Measurements from ENCODE around the gene CFAP126.
"Not testable (repeated sequence)": the region's sequence is repeated elsewhere in the genome, so short reads cannot be mapped to it uniquely, and the experiment has no call there.

Gene CFAP126

DNA sequence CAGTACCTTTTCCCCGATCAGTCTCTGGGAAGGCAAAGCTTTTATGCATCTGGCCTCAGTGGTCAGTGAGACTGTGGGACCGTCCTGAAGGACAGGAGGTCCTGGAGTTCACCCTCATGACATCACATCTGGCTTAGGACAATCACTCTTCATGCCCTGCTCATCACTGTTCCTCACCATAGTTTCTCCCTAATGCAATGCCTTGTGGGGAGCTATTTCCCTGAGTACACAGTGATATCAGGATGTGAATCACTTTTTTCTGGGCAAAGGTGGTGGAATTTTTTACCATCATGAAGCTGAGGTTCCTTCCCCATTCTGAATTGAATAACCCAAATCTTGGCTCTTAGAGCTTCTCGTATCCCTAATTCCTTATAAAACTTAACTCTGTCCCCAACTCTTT, 34.8 kb upstream of the CFAP126 start:
- no peak for TF ChIP-seq FOXP2 (optimal IDR thresholded peaks at IDR 0.05; ENCODE audit: control extremely low read depth, extremely low read length, insufficient read depth)
- TF ChIP-seq POLR2AphosphoS5 (IDR thresholded peaks at IDR 0.05; ENCODE audit: borderline replicate concordance, low read depth, low read length) = no peak
- no peak for TF ChIP-seq EZH2 (IDR thresholded peaks at IDR 0.05)
- Histone ChIP-seq H3K9me3 (ENCODE audit: low read depth, low read length) (no peaks in the 10 kb centered on the region), H3K27ac (no peak overlapping the region), H3K4me3 (no peak overlapping the region), H3K9ac (ENCODE audit: insufficient read length) (no peak overlapping the region), H3K36me3 (ENCODE audit: insufficient read depth, low read length) (no peaks in the 10 kb centered on the region)
- DNase-seq (ENCODE audit: low read depth, low spot score) = no peak

DNA sequence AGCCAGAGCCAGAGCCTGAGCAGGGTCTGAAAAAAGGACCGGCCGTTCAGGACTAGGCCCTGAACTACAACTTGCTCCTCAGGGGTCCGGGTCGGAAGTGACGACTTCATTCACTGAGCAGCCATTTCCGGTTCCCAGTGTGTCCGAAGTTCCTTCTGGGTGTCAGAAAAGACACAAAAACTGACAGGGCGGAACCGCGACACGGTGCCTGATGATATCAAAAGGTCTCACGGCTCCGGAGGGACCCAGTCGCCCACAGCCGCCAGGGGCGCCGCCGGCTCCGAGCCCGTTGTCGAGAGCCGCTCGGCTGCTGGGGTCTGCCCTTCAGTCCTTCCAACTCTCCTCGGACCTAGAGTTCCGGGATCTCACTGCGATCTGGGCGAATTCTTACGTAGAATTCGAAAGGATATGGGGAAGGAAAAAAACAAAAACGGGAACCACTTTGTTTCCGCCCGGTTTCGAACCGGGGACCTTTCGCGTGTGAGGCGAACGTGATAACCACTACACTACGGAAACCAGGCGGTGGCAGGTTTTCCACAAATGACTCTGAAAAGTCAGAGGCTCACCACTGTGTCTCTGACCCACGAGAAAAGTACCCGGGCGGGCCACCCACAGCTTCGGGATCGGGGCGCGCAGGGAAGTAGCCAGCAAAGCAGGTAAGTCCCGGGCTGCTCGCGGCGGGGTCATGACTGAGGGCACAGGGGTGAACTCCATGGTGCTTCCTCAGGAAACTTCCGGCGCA, 31.8 kb upstream of the CFAP126 start:
- peak; percentile 89 for TF ChIP-seq POLR2AphosphoS5 (IDR thresholded peaks at IDR 0.05; ENCODE audit: borderline replicate concordance, low read depth, low read length)
- TF ChIP-seq EZH2 (IDR thresholded peaks at IDR 0.05) = no peak
- no peak for TF ChIP-seq FOXP2 (optimal IDR thresholded peaks at IDR 0.05; ENCODE audit: control extremely low read depth, extremely low read length, insufficient read depth)
- Histone ChIP-seq H3K27ac (peak overlapping the region; percentile 99), H3K9ac (ENCODE audit: insufficient read length) (peak overlapping the region; percentile 95), H3K36me3 (ENCODE audit: insufficient read depth, low read length) (no peaks in the 10 kb centered on the region), H3K9me3 (ENCODE audit: low read depth, low read length) (no peaks in the 10 kb centered on the region), H3K4me3 (peak overlapping the region; percentile 89)
- DNase-seq (ENCODE audit: low read depth, low spot score) = no peak

DNA sequence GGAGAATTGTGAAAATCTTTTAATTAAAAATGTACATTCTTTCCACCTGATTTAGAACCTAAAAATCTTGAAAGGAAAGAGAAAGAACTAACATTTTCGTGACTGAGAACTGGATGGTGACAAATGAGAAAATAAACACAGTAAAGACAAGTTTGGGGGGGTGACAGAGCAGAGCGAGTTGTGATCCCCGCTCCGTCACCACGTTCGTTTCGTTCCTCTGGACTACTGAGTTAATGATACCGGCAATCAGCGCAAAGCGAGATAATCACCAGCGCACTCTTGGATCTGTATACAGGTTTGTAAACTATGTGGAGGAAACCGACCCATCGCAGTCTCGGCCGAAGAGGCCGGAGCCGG, 31.2 kb upstream of the CFAP126 start:
- H3K9ac ChIP-seq (ENCODE audit: insufficient read length) = peak overlapping the region; percentile 95
- no peaks in the 10 kb centered on the region for H3K9me3 ChIP-seq (ENCODE audit: low read depth, low read length)
- H3K36me3 ChIP-seq (ENCODE audit: insufficient read depth, low read length) = no peaks in the 10 kb centered on the region
- no peak for TF ChIP-seq EZH2 (IDR thresholded peaks at IDR 0.05)
- no peak for TF ChIP-seq POLR2AphosphoS5 (IDR thresholded peaks at IDR 0.05; ENCODE audit: borderline replicate concordance, low read depth, low read length)
- TF ChIP-seq FOXP2 (optimal IDR thresholded peaks at IDR 0.05; ENCODE audit: control extremely low read depth, extremely low read length, insufficient read depth) = no peak
- H3K27ac ChIP-seq = peak overlapping the region; percentile 99
- peak overlapping the region; percentile 89 for H3K4me3 ChIP-seq
- no peak for DNase-seq (ENCODE audit: low read depth, low spot score)

DNA sequence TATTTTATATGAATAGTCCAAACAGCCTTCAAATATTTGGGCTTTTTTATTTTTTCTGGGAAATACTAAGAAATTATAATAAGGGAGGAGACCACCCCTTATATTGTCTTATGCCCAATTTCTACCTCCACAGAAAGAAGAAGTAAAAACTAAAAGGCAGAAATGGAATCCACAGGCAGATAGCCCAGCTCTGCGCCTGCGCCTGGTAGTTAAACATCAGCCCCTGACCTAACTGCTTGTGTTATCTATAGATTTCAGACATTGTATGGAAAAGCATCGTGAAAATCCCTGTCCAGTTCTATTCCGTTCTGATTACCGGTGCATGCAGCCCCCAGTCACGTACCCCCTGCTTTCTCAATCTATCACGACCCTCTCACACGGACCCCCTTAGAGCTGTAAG, 29.4 kb upstream of the CFAP126 start:
- not testable (repeated sequence) for H3K9ac ChIP-seq (ENCODE audit: insufficient read length); H3K4me3 ChIP-seq; DNase-seq (ENCODE audit: low read depth, low spot score); H3K27ac ChIP-seq; H3K9me3 ChIP-seq (ENCODE audit: low read depth, low read length); H3K36me3 ChIP-seq (ENCODE audit: insufficient read depth, low read length)

DNA sequence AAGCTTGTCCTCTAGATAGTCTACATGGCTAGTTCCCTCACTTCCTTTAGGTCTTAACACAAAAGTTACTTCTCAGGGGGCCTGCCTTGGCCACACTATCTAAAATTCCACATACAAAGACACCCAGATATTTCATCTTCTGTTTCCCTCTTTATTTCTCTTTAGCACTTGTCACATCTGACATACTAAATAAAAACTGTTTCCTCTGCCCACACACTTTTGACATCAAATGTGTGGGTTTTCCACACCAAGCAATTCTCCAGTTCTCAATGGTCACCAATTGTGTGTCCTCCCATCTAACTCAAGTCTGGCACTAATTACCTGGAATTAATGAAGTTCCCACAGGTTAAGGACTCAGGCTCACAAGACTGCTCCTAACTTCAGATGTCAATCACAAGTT, 25.5 kb upstream of the CFAP126 start:
- TF ChIP-seq FOXP2 (optimal IDR thresholded peaks at IDR 0.05; ENCODE audit: control extremely low read depth, extremely low read length, insufficient read depth) (no peak), POLR2AphosphoS5 (IDR thresholded peaks at IDR 0.05; ENCODE audit: borderline replicate concordance, low read depth, low read length) (no peak), EZH2 (IDR thresholded peaks at IDR 0.05) (no peak)
- H3K9me3 ChIP-seq (ENCODE audit: low read depth, low read length) = no peaks in the 10 kb centered on the region

DNA sequence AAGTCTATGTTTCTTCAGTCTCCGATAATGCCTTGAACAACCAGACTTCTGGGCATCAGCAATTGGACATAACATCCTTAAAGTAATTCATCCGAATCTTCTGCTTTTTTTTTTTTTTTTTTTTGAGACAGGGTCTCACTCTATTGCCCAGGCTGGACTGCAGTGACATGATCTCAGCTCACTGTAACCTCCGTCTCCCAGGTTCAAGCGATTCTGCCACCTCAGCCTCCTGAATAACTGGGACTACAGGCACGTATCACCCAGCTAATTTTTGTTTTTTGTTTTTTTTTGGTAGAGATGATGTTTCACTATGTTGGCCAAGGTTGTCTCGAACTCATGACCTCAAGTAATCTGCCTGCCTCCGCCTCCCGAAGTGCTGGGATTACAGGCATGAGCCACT, 23.9 kb upstream of the CFAP126 start:
- H3K9ac ChIP-seq (ENCODE audit: insufficient read length) = no peak overlapping the region
- H3K27ac ChIP-seq = no peak overlapping the region
- no peak for DNase-seq (ENCODE audit: low read depth, low spot score)
- no peak overlapping the region for H3K4me3 ChIP-seq
- H3K36me3 ChIP-seq (ENCODE audit: insufficient read depth, low read length) = no peaks in the 10 kb centered on the region
- TF ChIP-seq POLR2AphosphoS5 (IDR thresholded peaks at IDR 0.05; ENCODE audit: borderline replicate concordance, low read depth, low read length) = no peak
- TF ChIP-seq FOXP2 (optimal IDR thresholded peaks at IDR 0.05; ENCODE audit: control extremely low read depth, extremely low read length, insufficient read depth) = no peak
- no peak for TF ChIP-seq EZH2 (IDR thresholded peaks at IDR 0.05)
- H3K9me3 ChIP-seq (ENCODE audit: low read depth, low read length) = no peaks in the 10 kb centered on the region

More for the DNA sequence above, 25.5 kb upstream of the CFAP126 start:
- no peak for DNase-seq (ENCODE audit: low read depth, low spot score)
- Histone ChIP-seq H3K27ac (no peak overlapping the region), H3K9ac (ENCODE audit: insufficient read length) (no peak overlapping the region), H3K4me3 (no peak overlapping the region), H3K36me3 (ENCODE audit: insufficient read depth, low read length) (no peaks in the 10 kb centered on the region)

DNA sequence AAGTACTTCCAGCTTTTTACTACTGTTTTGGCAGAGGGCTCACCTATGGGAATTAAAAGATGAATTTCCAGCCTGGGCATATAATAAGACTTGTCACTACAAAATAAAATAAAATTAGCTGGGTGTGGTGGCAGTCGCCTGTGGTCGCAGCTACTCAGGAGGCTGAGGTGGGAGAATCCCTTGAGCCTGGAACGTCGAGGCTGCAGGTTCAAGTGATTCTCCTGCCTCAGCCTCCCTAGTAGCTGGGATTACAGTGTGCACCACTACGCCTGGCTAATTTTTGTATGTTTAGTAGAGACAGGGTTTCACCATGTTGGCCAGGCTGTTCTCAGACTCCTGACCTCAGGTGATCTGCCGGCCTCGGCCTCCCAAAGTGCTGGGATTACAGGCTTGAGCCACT, 23.5 kb upstream of the CFAP126 start:
- not testable (repeated sequence) for H3K9me3 ChIP-seq (ENCODE audit: low read depth, low read length); H3K36me3 ChIP-seq (ENCODE audit: insufficient read depth, low read length); H3K27ac ChIP-seq; DNase-seq (ENCODE audit: low read depth, low spot score); H3K9ac ChIP-seq (ENCODE audit: insufficient read length)
- peak overlapping the region; percentile 96 for H3K4me3 ChIP-seq

DNA sequence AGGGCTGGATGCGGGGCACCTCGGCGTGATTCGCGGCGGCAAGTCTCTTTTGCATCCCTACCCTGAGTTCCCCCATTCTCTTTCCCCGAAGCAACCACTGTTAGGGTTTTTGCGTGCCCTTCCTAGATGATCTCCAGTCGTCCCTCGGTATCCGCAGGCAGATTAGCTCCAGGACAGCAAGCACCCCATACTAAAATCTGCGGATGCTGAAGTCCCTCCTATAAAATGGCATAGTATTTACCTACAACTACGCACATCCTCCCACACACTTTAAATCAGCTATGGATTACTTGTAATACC, 22.8 kb upstream of the CFAP126 start:
- H3K9me3 ChIP-seq (ENCODE audit: low read depth, low read length) = no peaks in the 10 kb centered on the region
- TF ChIP-seq POLR2AphosphoS5 (IDR thresholded peaks at IDR 0.05; ENCODE audit: borderline replicate concordance, low read depth, low read length) (no peak), FOXP2 (optimal IDR thresholded peaks at IDR 0.05; ENCODE audit: control extremely low read depth, extremely low read length, insufficient read depth) (no peak), EZH2 (IDR thresholded peaks at IDR 0.05) (no peak)
- peak overlapping the region; percentile 96 for H3K4me3 ChIP-seq
- DNase-seq (ENCODE audit: low read depth, low spot score) = no peak
- H3K27ac ChIP-seq = no peak overlapping the region
- H3K36me3 ChIP-seq (ENCODE audit: insufficient read depth, low read length) = no peaks in the 10 kb centered on the region
- H3K9ac ChIP-seq (ENCODE audit: insufficient read length) = peak overlapping the region; percentile 89

DNA sequence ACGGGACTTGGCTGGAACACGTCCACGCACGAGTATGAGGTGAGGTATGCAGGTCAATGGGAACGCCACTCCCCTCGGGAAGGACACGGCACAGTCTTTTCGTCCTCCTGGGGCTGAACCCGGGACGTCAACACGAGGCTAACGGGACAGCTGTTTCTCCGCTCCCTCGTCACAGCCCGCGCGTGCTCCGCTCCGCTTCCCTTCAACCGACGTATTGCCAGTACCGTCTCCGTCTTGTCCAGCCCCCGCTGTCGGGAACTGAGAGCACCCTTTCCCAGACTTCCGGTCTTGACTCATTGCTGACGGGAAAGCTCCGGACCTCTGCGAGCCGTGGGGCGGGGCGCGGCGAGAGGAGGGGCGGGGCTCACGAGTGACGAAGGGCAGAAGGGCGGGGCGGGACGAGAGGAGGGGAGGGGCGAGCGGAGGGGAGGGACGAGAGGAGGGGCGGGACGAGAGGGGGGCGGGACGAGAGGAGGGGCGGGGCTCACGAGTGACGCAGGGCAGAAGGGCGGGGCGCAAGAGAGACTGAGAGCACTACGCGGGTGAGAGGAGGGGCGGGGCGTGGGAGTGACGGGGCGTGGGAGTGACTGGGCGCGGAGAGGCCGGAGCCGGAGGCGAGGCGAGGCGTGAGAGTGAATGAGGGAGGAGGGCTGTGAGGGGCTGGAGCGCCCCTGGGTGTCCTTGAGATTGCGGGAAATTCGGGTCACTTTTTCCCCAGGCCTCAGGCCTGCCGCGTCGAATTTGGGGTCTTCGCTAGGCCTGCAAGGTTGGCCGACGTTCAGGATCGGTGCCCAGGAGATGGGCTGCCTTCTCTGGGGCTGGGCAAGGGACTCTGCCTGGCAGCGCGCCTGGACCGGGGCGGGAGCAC, 22.2 kb upstream of the CFAP126 start:
- TF ChIP-seq POLR2AphosphoS5 (IDR thresholded peaks at IDR 0.05; ENCODE audit: borderline replicate concordance, low read depth, low read length) (peak; percentile 90), FOXP2 (optimal IDR thresholded peaks at IDR 0.05; ENCODE audit: control extremely low read depth, extremely low read length, insufficient read depth) (no peak)
- peak; percentile 16 for DNase-seq (ENCODE audit: low read depth, low spot score)
- H3K36me3 ChIP-seq (ENCODE audit: insufficient read depth, low read length) = no peaks in the 10 kb centered on the region
- H3K9me3 ChIP-seq (ENCODE audit: low read depth, low read length) = no peaks in the 10 kb centered on the region
- peak overlapping the region; percentile 89 for H3K9ac ChIP-seq (ENCODE audit: insufficient read length)
- peak overlapping the region; percentile 64; the same call in 1 of the 2 replicates for H3K27ac ChIP-seq
- peak overlapping the region; percentile 96 for H3K4me3 ChIP-seq

DNA sequence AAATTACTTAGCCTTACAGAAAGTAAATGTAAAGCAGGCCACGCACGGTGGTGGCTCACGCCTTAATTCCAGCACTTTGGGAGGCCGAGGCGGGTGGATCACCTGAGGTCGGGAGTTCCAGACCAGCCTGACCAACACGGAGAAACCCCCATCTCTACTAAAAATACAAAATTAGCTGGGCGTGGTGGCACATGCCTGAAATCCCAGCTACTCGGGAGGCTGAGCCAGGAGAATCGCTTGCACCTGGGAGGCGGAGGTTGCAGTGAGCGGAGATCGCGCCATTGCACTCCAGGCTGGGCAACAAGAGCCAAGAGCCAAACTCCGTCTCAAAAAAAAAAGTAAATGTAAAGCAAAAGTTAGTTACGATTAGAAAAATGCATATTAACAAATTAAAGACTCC, 21.5 kb upstream of the CFAP126 start:
- not testable (repeated sequence) for H3K9me3 ChIP-seq (ENCODE audit: low read depth, low read length); H3K36me3 ChIP-seq (ENCODE audit: insufficient read depth, low read length); H3K27ac ChIP-seq; DNase-seq (ENCODE audit: low read depth, low spot score)
- Histone ChIP-seq H3K4me3 (peak overlapping the region; percentile 96), H3K9ac (ENCODE audit: insufficient read length) (peak overlapping the region; percentile 85)

Data from SK-N-MC (cell line).